A673 (cell line): ENCODE results near the gene WDFY4. TPM values are rescaled to one million over a fixed set of nuclear protein-coding genes. Genes with fewer than 3 reads are reported as not detected.

Experiments
- BruUV-seq: library from RNA; stranded (reverse); fragments of 400-500 nt; replicated peaks from 2 replicates; lab custom pipeline; 2021; lab: Mats Ljungman, UMichigan
- CTCF ChIA-PET: fragments of 300-600 bp; sonication (Branson Sonifier 250); formaldehyde crosslinking; loops from one replicate; lab custom pipeline; 2022; ENCODE audit warnings: antibody characterized with exemption; lab: Charles Lee
- POLR2A ChIA-PET: fragments of 300-600 bp; sonication (Branson Sonifier 250); formaldehyde crosslinking; loops from one replicate; lab custom pipeline; 2022; ENCODE audit warnings: antibody characterized with exemption; ENCODE audit not compliant: low non-redundant PET; lab: Charles Lee
- DNase-seq: peaks from one replicate; pipeline ENCODE4 v3.0.0-alpha.2; 2015; ENCODE audit warnings: low spot score
- H3K27ac ChIP-seq: fragments of 200-600 bp; sonication (generic); 2 replicates; pipeline ENCODE4 v1.5.1; 2016; ENCODE audit warnings: mixed run types, low read depth, mild to moderate bottlenecking, mixed read lengths, antibody characterized with exemption, low read length; ENCODE audit not compliant: poor library complexity, severe bottlenecking
- H3K27me3 ChIP-seq: fragments of 200-600 bp; sonication (generic); replicated peaks from 2 replicates; pipeline ENCODE4 v1.6.1; 2017; ENCODE audit warnings: mixed run types, low read depth, mild to moderate bottlenecking, mixed read lengths, antibody characterized with exemption, low read length; ENCODE audit not compliant: insufficient read depth, poor library complexity
- H3K36me3 ChIP-seq: fragments of 200-600 bp; sonication (generic); 2 replicates; pipeline ENCODE4 v1.6.1; 2016; ENCODE audit warnings: mixed run types, mild to moderate bottlenecking, mixed read lengths, antibody characterized with exemption, low read length; ENCODE audit not compliant: insufficient read depth, poor library complexity, severe bottlenecking
- H3K4me1 ChIP-seq: fragments of 200-600 bp; sonication (generic); 2 replicates; pipeline ENCODE4 v1.6.1; 2017; ENCODE audit warnings: mixed run types, mild to moderate bottlenecking, mixed read lengths, antibody characterized with exemption, low read length; ENCODE audit not compliant: insufficient read depth, poor library complexity, severe bottlenecking
- H3K4me3 ChIP-seq: fragments of 200-600 bp; sonication (generic); 2 replicates; pipeline ENCODE4 v1.5.1; 2016; ENCODE audit warnings: low read depth, mixed run types, mild to moderate bottlenecking, mixed read lengths, low read length; ENCODE audit not compliant: poor library complexity, severe bottlenecking
- H3K9me3 ChIP-seq: fragments of 200-600 bp; sonication (generic); 2 replicates; pipeline ENCODE4 v1.6.1; 2016; ENCODE audit warnings: mixed run types, low read depth, mild to moderate bottlenecking, mixed read lengths, antibody characterized with exemption, low read length; ENCODE audit not compliant: poor library complexity, severe bottlenecking
- CTCF ChIP-seq: fragments of 300-800, 200-600 bp; sonication (generic); conservative IDR thresholded peaks from 2 replicates; pipeline ENCODE4 v1.5.1; 2017; ENCODE audit warnings: low read depth, mild to moderate bottlenecking, antibody characterized with exemption, low read length, moderate library complexity, mixed read lengths
- EZH2 ChIP-seq: fragments of 200-600 bp; sonication (generic); IDR thresholded peaks from 2 replicates; pipeline ENCODE4 v1.6.1; 2017; ENCODE audit warnings: borderline replicate concordance, low read depth, mild to moderate bottlenecking, mixed read lengths, antibody characterized with exemption, low read length; ENCODE audit not compliant: poor library complexity, severe bottlenecking
- intact Hi-C: fragments of 100-400 bp; cut with micrococcal nuclease; formaldehyde crosslinking; loops from one replicate; pipeline ENCODE4 v1.10.0; 2022; ENCODE audit not compliant: unreplicated experiment
- total RNA-seq: library from RNA; stranded (reverse); gene quantifications from 2 replicates; pipeline ENCODE4 v1.2.3, GENCODE V29; 2021

WDFY4 gene
- total RNA-seq, 1 experiment from 2014 or later, result not detected

GRCh38 chr10:48727866-48728265, 43.2 kb downstream of the WDFY4 start:
- CTCF ChIA-PET, result no interaction called here
- no TSS peak for BruUV-seq
- intact Hi-C loops, result no loop called here

GRCh38 chr10:48729222-48729621, 44.5 kb downstream of the WDFY4 start:
- Histone ChIP-seq H3K27me3 (peaks cover 9% of the 10 kb centered on the region), H3K4me1 (no peaks in the 10 kb centered on the region), H3K36me3 (no peaks in the 10 kb centered on the region), H3K9me3 (no peaks in the 10 kb centered on the region), H3K4me3 (no peak overlapping the region), H3K27ac (no peak overlapping the region)
- DNase-seq, result no peak
- ChIA-PET CTCF (no interaction called here), POLR2A (no interaction called here)
- intact Hi-C loops, result no loop called here
- BruUV-seq, result no TSS peak
- no peak for TF ChIP-seq EZH2
- TF ChIP-seq CTCF, result no peak

More at GRCh38 chr10:48727866-48728265, 43.2 kb downstream of the WDFY4 start:
- POLR2A ChIA-PET, result no interaction called here
- H3K9me3 ChIP-seq, result no peaks in the 10 kb centered on the region
- TF ChIP-seq CTCF (no peak), EZH2 (no peak)
- H3K27me3 ChIP-seq, result peaks cover 9% of the 10 kb centered on the region
- no peak overlapping the region for H3K4me3 ChIP-seq
- H3K4me1 ChIP-seq, result no peaks in the 10 kb centered on the region
- no peak for DNase-seq
- H3K36me3 ChIP-seq, result no peaks in the 10 kb centered on the region
- H3K27ac ChIP-seq, result no peak overlapping the region

- DNase-seq, result no peak
Measured at GRCh38 chr10:48729941-48730457, 45.3 kb downstream of the WDFY4 start.

More at GRCh38 chr10:48729941-48730457, 45.3 kb downstream of the WDFY4 start:
- Histone ChIP-seq H3K4me3 (no peak overlapping the region), H3K36me3 (no peaks in the 10 kb centered on the region), H3K9me3 (no peaks in the 10 kb centered on the region), H3K27me3 (peaks cover 9% of the 10 kb centered on the region), H3K27ac (no peak overlapping the region), H3K4me1 (no peaks in the 10 kb centered on the region)
- intact Hi-C loops, result no loop called here
- CTCF ChIA-PET, result no interaction called here
- BruUV-seq, result no TSS peak
- TF ChIP-seq CTCF (no peak), EZH2 (no peak)
- POLR2A ChIA-PET, result no interaction called here
